ENCODE data around the gene RABIF.
"Not testable (repeated sequence)": the region's sequence is repeated elsewhere in the genome, so short reads cannot be mapped to it uniquely, and the experiment has no call there.

Gene RABIF

GRCh38 chr1:202831906-202832305, 57.0 kb downstream of the RABIF start:
- DNase-seq = no peak

GRCh38 chr1:202829223-202829622, 59.7 kb downstream of the RABIF start:
- not testable (repeated sequence) for DNase-seq

Data from CD4-positive, alpha-beta T cell treated with Interleukin-1 beta for 1 hour (primary cell).